ENCODE data around the gene SOX21.
"Not testable (repeated sequence)": the region's sequence is repeated elsewhere in the genome, so short reads cannot be mapped to it uniquely, and the experiment has no call there.

Gene SOX21

GRCh38 chr13:94712287-94712811, at the start of gene SOX21:
Gene SOX21 (minus strand): TSS chr13:94712545. CDS start chr13:94712049, 496 bp downstream.
- no peak for DNase-seq

GRCh38 chr13:94761407-94761806, 49.1 kb upstream of the SOX21 start:
- no peak for DNase-seq

- no peak for DNase-seq
Measured at GRCh38 chr13:94759120-94759728, 46.9 kb upstream of the SOX21 start.

- no peak for DNase-seq
Measured at GRCh38 chr13:94758436-94758960, 46.2 kb upstream of the SOX21 start.

- DNase-seq: no peak
Measured at GRCh38 chr13:94753327-94753726, 41.0 kb upstream of the SOX21 start.

- DNase-seq: no peak
Measured at GRCh38 chr13:94749162-94749561, 36.8 kb upstream of the SOX21 start.

GRCh38 chr13:94739235-94739634, 26.9 kb upstream of the SOX21 start:
- DNase-seq: no peak

- DNase-seq: no peak
Measured at GRCh38 chr13:94731028-94731427, 18.7 kb upstream of the SOX21 start.

GRCh38 chr13:94729941-94730340, 17.6 kb upstream of the SOX21 start:
- not testable (repeated sequence) for DNase-seq

- no peak for DNase-seq
Measured at GRCh38 chr13:94726425-94726824, 14.1 kb upstream of the SOX21 start.

GRCh38 chr13:94722609-94723345, 10.4 kb upstream of the SOX21 start:
- no peak for DNase-seq

- not testable (repeated sequence) for DNase-seq
Measured at GRCh38 chr13:94718697-94719096, 6.4 kb upstream of the SOX21 start.

GRCh38 chr13:94717916-94718315, 5.6 kb upstream of the SOX21 start:
- no peak for DNase-seq

- no peak for DNase-seq
Measured at GRCh38 chr13:94716016-94716415, 3.7 kb upstream of the SOX21 start.

- no peak for DNase-seq
Measured at GRCh38 chr13:94713561-94714182, 1.3 kb upstream of the SOX21 start.

- no peak for DNase-seq
Measured at GRCh38 chr13:94712812-94713560, 641 bp upstream of the SOX21 start.

- no peak for DNase-seq
Measured at GRCh38 chr13:94711561-94712286, 621 bp downstream of the SOX21 start.

- no peak for DNase-seq
Measured at GRCh38 chr13:94710881-94711560, 1.3 kb downstream of the SOX21 start.

- DNase-seq: no peak
Measured at GRCh38 chr13:94710065-94710781, 2.1 kb downstream of the SOX21 start.

GRCh38 chr13:94709001-94709834, 3.1 kb downstream of the SOX21 start:
- DNase-seq: no peak
